ENCODE data around the gene NAV3. TPM values are rescaled to one million over a fixed set of nuclear protein-coding genes. Genes with fewer than 3 reads are reported as not detected.

Gene NAV3
- total and polyA plus RNA-seq, 2 donors = 1.4 to 5.4 TPM

DNA sequence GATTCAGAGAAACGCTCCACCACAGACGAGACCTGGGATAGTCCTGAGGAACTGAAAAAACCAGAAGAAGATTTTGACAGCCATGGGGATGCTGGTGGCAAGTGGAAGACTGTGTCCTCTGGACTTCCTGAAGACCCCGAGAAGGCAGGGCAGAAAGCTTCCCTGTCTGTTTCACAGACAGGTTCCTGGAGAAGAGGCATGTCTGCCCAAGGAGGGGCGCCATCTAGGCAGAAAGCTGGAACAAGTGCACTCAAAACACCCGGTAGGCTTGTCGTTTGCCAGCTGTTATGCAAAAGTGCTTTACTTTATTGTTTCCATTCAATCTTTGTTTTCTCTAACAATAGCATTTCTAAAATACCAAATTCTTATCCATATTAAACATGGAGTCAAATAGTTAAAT is 287.3 kb downstream of the NAV3 start:
- Histone ChIP-seq H3K4me3 (ENCODE audit: low read length in 2 of 2) (no peak overlapping the region), H3K36me3 (ENCODE audit: control insufficient read depth in 2 of 2, insufficient read depth in 2 of 2, low read length in 1 of 2) (no peaks in the 10 kb centered on the region), H3K9me3 (ENCODE audit: control insufficient read depth in 2 of 2, insufficient read depth in 1 of 2, low read length in 1 of 2) (peaks cover 0 to 5% of the 10 kb centered on the region in 2 donors), H3K27me3 (ENCODE audit: control insufficient read depth in 2 of 2, insufficient read depth in 1 of 2, low read length in 1 of 2) (no peaks in the 10 kb centered on the region), H3K4me1 (ENCODE audit: control insufficient read depth in 2 of 2, insufficient read depth in 2 of 2, low read length in 2 of 2) (no peaks in the 10 kb centered on the region), H3K27ac (ENCODE audit: low read depth in 1 of 2, low read length in 1 of 2) (no peak overlapping the region)
- WGBS = 73% methylated on average over 6 of the region's 6 CpGs
- DNase-seq (ENCODE audit: low read depth in 6 of 9, low spot score in 9 of 9) = no peak

DNA sequence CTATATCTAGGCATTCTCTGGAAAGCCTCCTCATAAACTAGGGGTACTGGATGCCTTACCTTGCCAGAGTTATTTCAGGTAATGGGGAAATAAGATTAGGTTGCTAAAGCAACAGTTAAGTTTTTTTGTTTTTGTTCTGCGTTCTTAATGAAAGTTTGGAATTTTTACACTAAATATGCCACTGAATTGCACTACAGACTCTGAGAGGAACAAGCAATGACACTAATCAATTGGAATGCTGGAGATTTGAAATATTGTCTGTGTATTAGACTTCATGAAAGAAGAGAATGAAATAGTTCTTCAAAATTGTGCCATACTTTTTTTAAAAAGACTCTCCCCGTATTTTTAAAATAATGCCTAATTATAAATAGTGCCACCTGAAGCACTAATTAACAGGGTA is 287.8 kb downstream of the NAV3 start:
- no peaks in the 10 kb centered on the region for H3K36me3 ChIP-seq (ENCODE audit: control insufficient read depth in 2 of 2, insufficient read depth in 2 of 2, low read length in 1 of 2)
- no peaks in the 10 kb centered on the region for H3K4me1 ChIP-seq (ENCODE audit: control insufficient read depth in 2 of 2, insufficient read depth in 2 of 2, low read length in 2 of 2)
- no peak for DNase-seq (ENCODE audit: low read depth in 6 of 9, low spot score in 9 of 9)
- peaks cover 0 to under 1% of the 10 kb centered on the region in 2 donors for H3K9me3 ChIP-seq (ENCODE audit: control insufficient read depth in 2 of 2, insufficient read depth in 1 of 2, low read length in 1 of 2)
- 94% methylated on average over 2 of the region's 2 CpGs for WGBS
- H3K27ac ChIP-seq (ENCODE audit: low read depth in 1 of 2, low read length in 1 of 2) = no peak overlapping the region
- no peak overlapping the region for H3K4me3 ChIP-seq (ENCODE audit: low read length in 2 of 2)
- no peaks in the 10 kb centered on the region for H3K27me3 ChIP-seq (ENCODE audit: control insufficient read depth in 2 of 2, insufficient read depth in 1 of 2, low read length in 1 of 2)

DNA sequence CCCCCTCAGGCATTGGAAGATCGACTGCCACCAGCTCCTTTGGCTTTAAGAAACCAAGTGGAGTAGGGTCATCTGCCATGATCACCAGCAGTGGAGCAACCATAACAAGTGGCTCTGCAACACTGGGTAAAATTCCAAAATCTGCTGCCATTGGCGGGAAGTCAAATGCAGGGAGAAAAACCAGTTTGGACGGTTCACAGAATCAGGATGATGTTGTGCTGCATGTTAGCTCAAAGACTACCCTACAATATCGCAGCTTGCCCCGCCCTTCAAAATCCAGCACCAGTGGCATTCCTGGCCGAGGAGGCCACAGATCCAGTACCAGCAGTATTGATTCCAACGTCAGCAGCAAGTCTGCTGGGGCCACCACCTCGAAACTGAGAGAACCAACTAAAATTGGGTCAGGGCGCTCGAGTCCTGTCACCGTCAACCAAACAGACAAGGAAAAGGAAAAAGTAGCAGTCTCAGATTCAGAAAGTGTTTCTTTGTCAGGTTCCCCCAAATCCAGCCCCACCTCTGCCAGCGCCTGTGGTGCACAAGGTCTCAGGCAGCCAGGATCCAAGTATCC is 288.7 kb downstream of the NAV3 start:
- DNase-seq (ENCODE audit: low read depth in 6 of 9, low spot score in 9 of 9) = no peak
- WGBS = 96% methylated on average over 12 of the region's 12 CpGs

DNA sequence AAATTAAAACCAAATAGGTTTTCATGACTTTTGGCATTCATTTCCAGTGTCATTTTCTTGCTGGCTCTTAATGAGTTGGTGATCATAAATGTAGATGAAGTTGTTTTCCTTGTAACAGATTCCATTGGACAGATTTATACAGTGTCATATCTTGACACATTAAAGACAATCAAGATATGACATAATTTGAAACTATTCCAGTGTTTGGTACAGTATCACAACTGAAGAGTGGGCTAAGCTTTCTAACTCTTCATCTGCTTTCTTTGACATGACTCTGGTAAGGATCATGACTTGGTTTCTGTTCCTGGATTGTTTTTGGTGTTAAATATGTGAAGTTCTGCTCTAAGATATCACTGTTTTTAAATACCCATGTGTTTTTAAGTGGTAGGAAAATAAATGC is 289.6 kb downstream of the NAV3 start:
- Histone ChIP-seq H3K4me1 (ENCODE audit: control insufficient read depth in 2 of 2, insufficient read depth in 2 of 2, low read length in 2 of 2) (no peaks in the 10 kb centered on the region), H3K36me3 (ENCODE audit: control insufficient read depth in 2 of 2, insufficient read depth in 2 of 2, low read length in 1 of 2) (no peaks in the 10 kb centered on the region), H3K4me3 (ENCODE audit: low read length in 2 of 2) (no peak overlapping the region), H3K27ac (ENCODE audit: low read depth in 1 of 2, low read length in 1 of 2) (no peak overlapping the region), H3K27me3 (ENCODE audit: control insufficient read depth in 2 of 2, insufficient read depth in 1 of 2, low read length in 1 of 2) (no peaks in the 10 kb centered on the region), H3K9me3 (ENCODE audit: control insufficient read depth in 2 of 2, insufficient read depth in 1 of 2, low read length in 1 of 2) (no peaks in the 10 kb centered on the region)
- DNase-seq (ENCODE audit: low read depth in 6 of 9, low spot score in 9 of 9) = no peak

More for the DNA sequence above, 288.7 kb downstream of the NAV3 start:
- Histone ChIP-seq H3K27ac (ENCODE audit: low read depth in 1 of 2, low read length in 1 of 2) (no peak overlapping the region), H3K9me3 (ENCODE audit: control insufficient read depth in 2 of 2, insufficient read depth in 1 of 2, low read length in 1 of 2) (no peaks in the 10 kb centered on the region), H3K4me3 (ENCODE audit: low read length in 2 of 2) (no peak overlapping the region), H3K36me3 (ENCODE audit: control insufficient read depth in 2 of 2, insufficient read depth in 2 of 2, low read length in 1 of 2) (no peaks in the 10 kb centered on the region), H3K27me3 (ENCODE audit: control insufficient read depth in 2 of 2, insufficient read depth in 1 of 2, low read length in 1 of 2) (no peaks in the 10 kb centered on the region), H3K4me1 (ENCODE audit: control insufficient read depth in 2 of 2, insufficient read depth in 2 of 2, low read length in 2 of 2) (no peaks in the 10 kb centered on the region)

DNA sequence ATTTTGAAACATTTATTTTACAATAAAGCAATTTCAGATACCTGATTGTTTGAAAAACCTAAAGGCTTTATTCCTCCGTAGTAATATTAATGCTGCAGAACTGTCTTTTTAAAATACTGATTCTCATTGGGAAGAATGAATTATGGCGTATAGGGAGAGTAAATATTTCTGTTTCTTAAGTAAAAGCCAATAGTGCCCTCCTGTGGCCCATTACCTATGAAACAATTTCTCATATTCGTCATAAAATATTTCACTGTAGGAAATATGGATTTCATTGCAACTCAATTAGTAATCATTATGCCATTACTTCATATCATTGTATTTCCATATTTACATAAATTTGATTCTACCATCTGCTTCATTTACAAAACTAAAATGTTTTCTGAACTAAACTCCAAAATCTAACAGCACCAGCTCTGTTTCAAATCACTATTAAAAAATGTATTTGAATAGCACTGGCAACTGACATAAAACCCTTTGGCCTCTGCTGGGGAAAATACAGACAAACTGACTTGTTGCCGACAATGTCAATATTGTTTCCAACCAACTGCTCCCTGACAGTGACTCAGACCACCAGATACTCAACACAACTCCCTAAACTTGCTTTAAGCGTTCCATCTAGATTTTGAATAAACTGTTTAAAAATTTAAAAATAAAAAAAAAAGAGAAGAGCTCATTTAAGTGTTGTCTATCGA is 290.3 kb downstream of the NAV3 start:
- Histone ChIP-seq H3K4me3 (ENCODE audit: low read length in 2 of 2) (no peak overlapping the region), H3K4me1 (ENCODE audit: control insufficient read depth in 2 of 2, insufficient read depth in 2 of 2, low read length in 2 of 2) (no peaks in the 10 kb centered on the region), H3K36me3 (ENCODE audit: control insufficient read depth in 2 of 2, insufficient read depth in 2 of 2, low read length in 1 of 2) (no peaks in the 10 kb centered on the region), H3K27me3 (ENCODE audit: control insufficient read depth in 2 of 2, insufficient read depth in 1 of 2, low read length in 1 of 2) (no peaks in the 10 kb centered on the region), H3K27ac (ENCODE audit: low read depth in 1 of 2, low read length in 1 of 2) (no peak overlapping the region), H3K9me3 (ENCODE audit: control insufficient read depth in 2 of 2, insufficient read depth in 1 of 2, low read length in 1 of 2) (no peaks in the 10 kb centered on the region)
- no peak for DNase-seq (ENCODE audit: low read depth in 6 of 9, low spot score in 9 of 9)
- 83% methylated on average over 6 of the region's 6 CpGs for WGBS

DNA sequence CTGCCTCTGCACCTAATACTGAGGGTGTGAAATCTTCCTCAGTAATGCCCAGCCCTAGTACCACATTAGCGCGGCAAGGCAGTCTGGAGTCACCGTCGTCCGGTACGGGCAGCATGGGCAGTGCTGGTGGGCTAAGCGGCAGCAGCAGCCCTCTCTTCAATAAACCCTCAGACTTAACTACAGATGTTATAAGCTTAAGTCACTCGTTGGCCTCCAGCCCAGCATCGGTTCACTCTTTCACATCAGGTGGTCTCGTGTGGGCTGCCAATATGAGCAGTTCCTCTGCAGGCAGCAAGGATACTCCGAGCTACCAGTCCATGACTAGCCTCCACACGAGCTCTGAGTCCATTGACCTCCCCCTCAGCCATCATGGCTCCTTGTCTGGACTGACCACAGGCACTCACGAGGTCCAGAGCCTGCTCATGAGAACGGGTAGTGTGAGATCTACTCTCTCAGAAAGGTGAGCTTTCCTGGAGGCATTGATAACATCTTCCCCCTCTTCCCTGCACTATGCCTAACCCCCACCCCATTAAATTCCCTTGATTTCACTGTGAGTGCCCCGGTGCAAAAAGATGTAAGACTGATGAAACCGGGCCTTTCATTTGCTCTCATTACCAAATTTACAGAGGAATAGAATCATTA is 291.4 kb downstream of the NAV3 start:
- Histone ChIP-seq H3K4me3 (ENCODE audit: low read length in 2 of 2) (no peak overlapping the region), H3K36me3 (ENCODE audit: control insufficient read depth in 2 of 2, insufficient read depth in 2 of 2, low read length in 1 of 2) (no peaks in the 10 kb centered on the region), H3K27ac (ENCODE audit: low read depth in 1 of 2, low read length in 1 of 2) (no peak overlapping the region), H3K27me3 (ENCODE audit: control insufficient read depth in 2 of 2, insufficient read depth in 1 of 2, low read length in 1 of 2) (no peaks in the 10 kb centered on the region), H3K9me3 (ENCODE audit: control insufficient read depth in 2 of 2, insufficient read depth in 1 of 2, low read length in 1 of 2) (no peaks in the 10 kb centered on the region), H3K4me1 (ENCODE audit: control insufficient read depth in 2 of 2, insufficient read depth in 2 of 2, low read length in 2 of 2) (no peaks in the 10 kb centered on the region)
- 90% methylated on average over 16 of the region's 16 CpGs for WGBS
- no peak for DNase-seq (ENCODE audit: low read depth in 6 of 9, low spot score in 9 of 9)

DNA sequence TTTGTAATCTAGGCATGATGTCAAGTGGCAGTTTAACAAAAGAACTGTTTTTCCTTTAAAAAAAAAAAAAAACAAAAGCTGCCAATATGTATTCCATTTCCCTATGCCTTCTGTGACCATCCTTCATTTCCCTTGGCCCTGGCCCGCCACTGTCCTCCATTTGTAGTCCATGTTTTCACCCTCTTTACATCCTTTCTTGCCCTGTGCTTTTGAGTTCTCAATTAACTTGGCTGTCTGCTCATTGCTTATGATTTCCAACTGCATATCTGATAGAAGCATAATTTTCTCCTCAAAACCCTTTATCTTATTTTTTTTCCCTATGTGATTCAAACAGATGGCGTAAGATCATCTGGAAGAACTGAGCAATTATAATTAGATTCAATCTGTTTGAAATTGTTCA is 297.5 kb downstream of the NAV3 start:
- H3K9me3 ChIP-seq (ENCODE audit: control insufficient read depth in 2 of 2, insufficient read depth in 1 of 2, low read length in 1 of 2) = no peaks in the 10 kb centered on the region
- no peak for DNase-seq (ENCODE audit: low read depth in 6 of 9, low spot score in 9 of 9)
- H3K27ac ChIP-seq (ENCODE audit: low read depth in 1 of 2, low read length in 1 of 2) = no peak overlapping the region
- H3K4me1 ChIP-seq (ENCODE audit: control insufficient read depth in 2 of 2, insufficient read depth in 2 of 2, low read length in 2 of 2) = no peaks in the 10 kb centered on the region
- H3K27me3 ChIP-seq (ENCODE audit: control insufficient read depth in 2 of 2, insufficient read depth in 1 of 2, low read length in 1 of 2) = no peaks in the 10 kb centered on the region
- H3K4me3 ChIP-seq (ENCODE audit: low read length in 2 of 2) = no peak overlapping the region
- WGBS = 59% methylated on average over 2 of the region's 2 CpGs
- no peaks in the 10 kb centered on the region for H3K36me3 ChIP-seq (ENCODE audit: control insufficient read depth in 2 of 2, insufficient read depth in 2 of 2, low read length in 1 of 2)

DNA sequence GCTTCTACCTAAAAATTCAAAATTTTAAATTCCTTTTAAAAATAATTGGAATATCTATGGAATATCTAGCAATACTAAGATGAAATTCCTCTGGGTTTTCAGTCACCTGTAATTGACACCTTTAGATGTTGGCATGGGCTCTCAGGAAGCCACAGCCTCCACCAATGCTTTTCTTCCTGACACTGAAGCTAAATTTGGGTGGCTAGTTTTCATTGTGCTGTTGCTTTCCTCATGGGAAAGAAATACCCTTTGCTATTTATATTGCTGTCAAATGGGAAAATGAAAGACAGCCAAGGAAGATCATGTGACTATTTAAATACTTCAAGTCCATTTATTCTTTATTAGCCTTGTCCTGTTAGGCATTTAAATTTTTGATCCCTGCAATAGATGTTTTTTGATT is 313.0 kb downstream of the NAV3 start:
- Histone ChIP-seq H3K27ac (ENCODE audit: low read depth in 1 of 2, low read length in 1 of 2) (no peak overlapping the region), H3K36me3 (ENCODE audit: control insufficient read depth in 2 of 2, insufficient read depth in 2 of 2, low read length in 1 of 2) (no peaks in the 10 kb centered on the region), H3K4me3 (ENCODE audit: low read length in 2 of 2) (no peak overlapping the region), H3K27me3 (ENCODE audit: control insufficient read depth in 2 of 2, insufficient read depth in 1 of 2, low read length in 1 of 2) (no peaks in the 10 kb centered on the region), H3K4me1 (ENCODE audit: control insufficient read depth in 2 of 2, insufficient read depth in 2 of 2, low read length in 2 of 2) (no peaks in the 10 kb centered on the region), H3K9me3 (ENCODE audit: control insufficient read depth in 2 of 2, insufficient read depth in 1 of 2, low read length in 1 of 2) (no peaks in the 10 kb centered on the region)
- DNase-seq (ENCODE audit: low read depth in 6 of 9, low spot score in 9 of 9) = no peak

DNA sequence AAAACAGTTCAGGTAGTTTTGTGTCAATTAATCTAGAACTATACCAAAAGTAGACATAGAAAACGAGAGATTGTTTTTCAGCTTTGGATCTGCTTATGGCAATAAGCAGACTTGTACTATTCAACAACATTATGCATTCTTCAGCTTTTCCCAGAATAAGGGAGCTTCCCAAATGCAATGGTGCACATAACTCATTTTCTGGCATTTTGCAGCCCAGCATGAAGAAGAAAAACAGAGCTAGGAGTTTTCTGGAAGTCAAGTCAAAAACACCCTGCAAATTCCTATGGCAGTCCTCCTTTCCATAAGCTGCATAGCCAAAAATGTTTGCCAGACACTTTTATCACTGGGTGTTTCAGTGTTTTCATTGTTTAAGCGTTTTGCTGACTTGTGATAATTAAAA is 314.7 kb downstream of the NAV3 start:
- no peaks in the 10 kb centered on the region for H3K36me3 ChIP-seq (ENCODE audit: control insufficient read depth in 2 of 2, insufficient read depth in 2 of 2, low read length in 1 of 2)
- no peaks in the 10 kb centered on the region for H3K27me3 ChIP-seq (ENCODE audit: control insufficient read depth in 2 of 2, insufficient read depth in 1 of 2, low read length in 1 of 2)
- no peak for DNase-seq (ENCODE audit: low read depth in 6 of 9, low spot score in 9 of 9)
- no peaks in the 10 kb centered on the region for H3K9me3 ChIP-seq (ENCODE audit: control insufficient read depth in 2 of 2, insufficient read depth in 1 of 2, low read length in 1 of 2)
- WGBS = 78% methylated on average over 2 of the region's 2 CpGs
- no peaks in the 10 kb centered on the region for H3K4me1 ChIP-seq (ENCODE audit: control insufficient read depth in 2 of 2, insufficient read depth in 2 of 2, low read length in 2 of 2)
- no peak overlapping the region for H3K4me3 ChIP-seq (ENCODE audit: low read length in 2 of 2)
- H3K27ac ChIP-seq (ENCODE audit: low read depth in 1 of 2, low read length in 1 of 2) = no peak overlapping the region

Data from thymus (tissue), 11 donors.